AG04449 (cell line): ENCODE results near the gene ABL2.

Experiments
- CTCF ChIA-PET: fragments of 350-600 bp; formaldehyde crosslinking; extraction: SDS; loops from one replicate; lab custom pipeline; 2021; ENCODE audit warnings: antibody characterized with exemption; lab: Yijun Ruan, JAX
- POLR2A ChIA-PET: fragments of 400-600, 350-600 bp; formaldehyde crosslinking; extraction: SDS; loops from one replicate; lab custom pipeline; 2020; ENCODE audit warnings: antibody characterized with exemption, inconsistent platforms; lab: Yijun Ruan, JAX
- DNase-seq: peaks from one replicate; pipeline ENCODE4 v3.0.0-alpha.2; 2010; ENCODE audit warnings: low read depth, low spot score
- H3K4me3 ChIP-seq: 2 replicates; pipeline ENCODE4 v1.5.1; 2011; ENCODE audit warnings: low read depth, mild to moderate bottlenecking, control low read depth, low read length
- TF ChIP-seq, protein P1 (sequence below): IDR thresholded peaks from one replicate; pipeline ENCODE4 v1.5.1; 2011; ENCODE audit warnings: mild to moderate bottlenecking, moderate library complexity, low read length, control low read depth, inconsistent platforms; ENCODE audit not compliant: insufficient read depth; ENCODE audit errors: missing control alignments

The ABL2 gene

DNA sequence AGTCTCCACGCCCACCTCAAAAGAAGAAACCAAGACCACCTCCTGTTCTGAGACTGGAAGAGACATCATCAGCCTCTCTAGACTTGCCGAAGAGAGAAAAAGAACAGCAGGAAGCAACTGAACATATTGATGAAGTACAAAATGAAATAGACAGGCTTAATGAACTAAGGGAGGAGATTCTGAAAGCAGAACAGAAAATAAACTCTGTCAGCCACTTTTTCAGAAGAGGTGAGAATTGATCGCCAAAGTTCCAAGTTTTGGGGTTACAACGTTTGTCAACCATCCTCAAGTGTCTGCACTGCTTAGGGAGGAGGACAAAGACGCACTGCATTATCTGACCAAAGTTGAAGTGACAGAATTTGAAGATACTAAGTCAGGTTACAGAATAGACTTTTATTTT lies 45.6 kb downstream of the ABL2 start:
- no peak overlapping the region for H3K4me3 ChIP-seq
- TF ChIP-seq, protein P1, sequence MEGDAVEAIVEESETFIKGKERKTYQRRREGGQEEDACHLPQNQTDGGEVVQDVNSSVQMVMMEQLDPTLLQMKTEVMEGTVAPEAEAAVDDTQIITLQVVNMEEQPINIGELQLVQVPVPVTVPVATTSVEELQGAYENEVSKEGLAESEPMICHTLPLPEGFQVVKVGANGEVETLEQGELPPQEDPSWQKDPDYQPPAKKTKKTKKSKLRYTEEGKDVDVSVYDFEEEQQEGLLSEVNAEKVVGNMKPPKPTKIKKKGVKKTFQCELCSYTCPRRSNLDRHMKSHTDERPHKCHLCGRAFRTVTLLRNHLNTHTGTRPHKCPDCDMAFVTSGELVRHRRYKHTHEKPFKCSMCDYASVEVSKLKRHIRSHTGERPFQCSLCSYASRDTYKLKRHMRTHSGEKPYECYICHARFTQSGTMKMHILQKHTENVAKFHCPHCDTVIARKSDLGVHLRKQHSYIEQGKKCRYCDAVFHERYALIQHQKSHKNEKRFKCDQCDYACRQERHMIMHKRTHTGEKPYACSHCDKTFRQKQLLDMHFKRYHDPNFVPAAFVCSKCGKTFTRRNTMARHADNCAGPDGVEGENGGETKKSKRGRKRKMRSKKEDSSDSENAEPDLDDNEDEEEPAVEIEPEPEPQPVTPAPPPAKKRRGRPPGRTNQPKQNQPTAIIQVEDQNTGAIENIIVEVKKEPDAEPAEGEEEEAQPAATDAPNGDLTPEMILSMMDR = no peak
- POLR2A ChIA-PET = interaction anchor here (0.6 kb wide), 1 partner anchor 42 kb away, joined by 3 read pairs; no protein-coding TSS in a partner anchor
- CTCF ChIA-PET = interaction anchor here (2.3 kb wide), 1 partner anchor 63 kb away, joined by 14 read pairs; no protein-coding TSS in a partner anchor
- DNase-seq = no peak

DNA sequence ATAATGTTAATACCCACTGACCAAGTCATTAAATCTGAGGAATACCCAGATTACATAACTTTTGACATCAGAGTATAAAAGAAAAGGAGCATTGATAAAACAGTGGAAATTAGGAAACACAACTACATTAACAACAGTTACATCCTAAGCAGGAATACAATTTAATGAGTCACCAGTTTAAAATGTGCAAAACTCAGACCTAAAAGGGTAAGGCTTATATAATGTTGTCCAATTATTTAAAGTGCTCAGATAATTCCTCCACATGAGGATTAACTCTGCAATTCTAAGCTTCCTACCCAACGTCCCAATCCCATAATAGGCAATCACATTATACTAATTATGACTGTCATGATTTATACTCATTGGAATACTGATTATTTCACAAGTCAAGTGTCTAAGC lies 50.5 kb downstream of the ABL2 start:
- CTCF ChIA-PET = interaction anchor here (0.6 to 1.7 kb wide), 5 partner anchors 9 to 101 kb away, joined by 3 to 6 read pairs (median 4); no protein-coding TSS in a partner anchor
- POLR2A ChIA-PET = interaction anchor here (1.2 kb wide), 1 partner anchor 97 kb away, joined by 3 read pairs; the partner anchor contains the start of gene TOR3A
- TF ChIP-seq, protein P1 = no peak
- no peak for DNase-seq
- H3K4me3 ChIP-seq = no peak overlapping the region

DNA sequence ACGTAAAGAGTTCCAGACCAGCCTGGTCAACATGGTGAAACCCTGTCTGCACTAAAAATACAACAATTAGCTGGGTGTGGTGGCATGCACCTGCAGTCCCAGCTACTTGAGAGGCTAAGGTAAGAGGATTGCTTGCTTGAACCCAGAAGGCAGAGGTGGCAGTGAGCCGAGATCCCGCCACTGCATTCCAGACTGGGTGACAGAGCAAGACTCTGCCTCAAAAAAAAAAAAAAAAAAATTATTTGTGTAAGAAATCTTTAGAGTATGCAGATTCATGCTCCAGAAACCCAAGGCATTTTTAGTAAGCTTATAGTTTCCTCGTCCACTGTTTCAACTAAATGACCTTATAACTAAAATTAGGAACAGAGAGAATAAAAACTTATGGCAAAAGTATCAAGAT lies 51.3 kb downstream of the ABL2 start:
- no peak for DNase-seq
- TF ChIP-seq, protein P1 = no peak
- no peak overlapping the region for H3K4me3 ChIP-seq
- POLR2A ChIA-PET = interaction anchor here (1.2 kb wide), 1 partner anchor 96 kb away, joined by 3 read pairs; the partner anchor contains the start of gene TOR3A
- CTCF ChIA-PET = interaction anchor here (1.0 to 1.7 kb wide), 4 partner anchors 8 to 58 kb away, joined by 3 to 6 read pairs (median 4); no protein-coding TSS in a partner anchor

DNA sequence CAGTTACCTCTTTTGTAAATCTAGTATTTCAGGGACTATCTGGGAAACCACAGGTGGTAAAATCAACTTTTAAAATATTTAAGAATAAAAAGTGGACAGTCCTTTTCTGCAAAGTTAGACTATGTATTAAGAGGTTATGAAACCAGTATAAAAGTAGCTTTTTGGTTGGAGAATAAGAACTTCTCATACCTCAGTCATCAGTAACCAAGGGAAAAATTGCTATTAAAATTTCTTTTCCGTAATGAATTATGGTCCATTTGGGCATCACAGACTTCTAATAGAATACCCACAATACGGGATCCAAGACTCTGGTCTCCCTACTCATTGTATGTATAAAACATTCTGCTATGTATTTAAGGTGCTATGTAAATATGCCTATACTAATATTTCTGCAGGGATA lies 51.9 kb downstream of the ABL2 start:
- no peak for DNase-seq
- CTCF ChIA-PET = interaction anchor here (1.0 to 1.7 kb wide), 4 partner anchors 7 to 57 kb away, joined by 3 to 6 read pairs (median 4); no protein-coding TSS in a partner anchor
- H3K4me3 ChIP-seq = no peak overlapping the region
- POLR2A ChIA-PET = interaction anchor here (1.2 kb wide), 1 partner anchor 95 kb away, joined by 3 read pairs; the partner anchor contains the start of gene TOR3A
- TF ChIP-seq, protein P1 = no peak

DNA sequence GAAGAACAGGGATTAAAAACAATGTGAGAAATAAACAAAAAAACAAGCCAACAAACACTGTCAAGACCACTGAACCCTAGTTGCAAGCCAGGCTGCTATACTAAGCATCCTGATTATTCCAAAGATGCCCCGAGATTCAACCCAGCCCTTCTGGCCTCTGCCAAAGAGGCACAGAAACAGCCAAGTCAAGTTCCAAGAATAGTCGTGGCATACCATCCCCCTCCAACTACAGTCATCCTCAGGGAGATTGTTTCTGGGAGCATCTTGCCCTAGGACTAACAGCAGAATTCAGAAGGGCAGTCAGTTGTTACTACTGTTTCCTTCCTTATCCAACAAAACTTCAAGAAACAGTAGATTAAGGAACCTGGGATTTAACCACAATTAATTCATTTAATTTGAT lies 52.3 kb downstream of the ABL2 start:
- TF ChIP-seq, protein P1 = no peak
- ChIA-PET POLR2A (no interaction called here), CTCF (interaction anchor here (1.3 kb wide), 1 partner anchor 57 kb away, joined by 4 read pairs; no protein-coding TSS in a partner anchor)
- peak; percentile 61 for DNase-seq
- no peak overlapping the region for H3K4me3 ChIP-seq
